C4-2B (cell line): Measurements from ENCODE around the gene ECI2.

Source experiments
- CTCF ChIP-seq: fragments of 450-650 bp; conservative IDR thresholded peaks from 2 replicates; pipeline ENCODE4 v1.5.1; 2017; ENCODE audit warnings: mild to moderate bottlenecking
- ZFX ChIP-seq: fragments of 450-650 bp; IDR thresholded peaks from 2 replicates; pipeline ENCODE4 v1.6.1; 2017

DNA sequence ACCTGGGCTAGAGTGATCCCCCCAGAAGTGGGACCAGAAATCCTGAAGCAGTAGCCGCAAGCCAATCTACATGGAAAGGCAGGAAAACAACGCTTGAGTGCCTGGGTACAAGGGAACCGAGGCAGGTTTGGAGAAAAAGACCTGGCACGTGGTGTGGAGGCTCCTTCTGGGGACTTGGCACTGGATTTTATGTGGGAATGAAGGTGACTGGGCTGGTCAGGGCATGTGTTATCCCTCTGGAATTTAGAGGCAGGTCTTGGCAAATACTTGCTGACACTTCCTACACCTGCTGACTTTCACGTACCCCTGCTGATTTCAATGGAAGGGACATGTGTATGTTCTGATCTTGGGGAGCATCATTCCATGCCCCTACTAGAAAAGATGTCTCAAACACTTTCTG lies 31.4 kb downstream of the ECI2 start:
- TF ChIP-seq CTCF, result no peak
- no peak for TF ChIP-seq ZFX
